GM12878 (cell line): ENCODE measurements around the gene STAMBPL1. TPM values are rescaled to one million over a fixed set of nuclear protein-coding genes. Genes with fewer than 3 reads are reported as not detected.
A peak's percentile ranks its signal among the peaks of the same experiment; 100 is the strongest.

Experiments
- EZH2 ChIP-seq: IDR thresholded peaks from 2 replicates; pipeline ENCODE4 v1.6.1; 2012; ENCODE audit warnings: low read depth, mild to moderate bottlenecking, control low read depth, inconsistent platforms, low read length, borderline replicate concordance; ENCODE audit not compliant: control insufficient read depth
- FOS ChIP-seq: IDR thresholded peaks from 3 replicates; pipeline ENCODE4 v1.6.1; 2011; ENCODE audit warnings: borderline replicate concordance; ENCODE audit not compliant: insufficient read length; ENCODE audit errors: extremely low read depth
- IRF4 ChIP-seq: IDR thresholded peaks from 2 replicates; pipeline ENCODE4 v1.6.1; 2011; ENCODE audit warnings: low read depth, low read length
- MEF2B ChIP-seq: fragments of 450-650 bp; IDR thresholded peaks from 2 replicates; pipeline ENCODE4 v1.6.1; 2018; ENCODE audit warnings: mild to moderate bottlenecking, moderate library complexity; ENCODE audit not compliant: partially characterized antibody, poor library complexity, severe bottlenecking
- NBN ChIP-seq: fragments of 450-650 bp; IDR thresholded peaks from 2 replicates; pipeline ENCODE4 v1.6.1; 2016
- NFYA ChIP-seq: IDR thresholded peaks from 2 replicates; pipeline ENCODE4 v1.6.1; 2011; ENCODE audit warnings: low read depth, mild to moderate bottlenecking, low read length, improper control_type of control experiment, borderline replicate concordance
- POLR2AphosphoS2 ChIP-seq: IDR thresholded peaks from 2 replicates; pipeline ENCODE4 v1.6.1; 2011; ENCODE audit warnings: low read depth, mild to moderate bottlenecking, low read length, improper control_type of control experiment, moderate library complexity
- RAD51 ChIP-seq: fragments of 450-650 bp; IDR thresholded peaks from 2 replicates; pipeline ENCODE4 v1.6.1; 2016; ENCODE audit warnings: moderate library complexity, mild to moderate bottlenecking, inconsistent platforms
- STAT1 ChIP-seq: fragments of 450-650 bp; conservative IDR thresholded peaks from 2 replicates; pipeline ENCODE4 v1.6.1; 2014; ENCODE audit warnings: antibody characterized with exemption, mild to moderate bottlenecking
- ZBED1 ChIP-seq: IDR thresholded peaks from 2 replicates; pipeline ENCODE4 v1.6.1; 2016; ENCODE audit warnings: borderline replicate concordance
- polyA plus RNA-seq, 11 experiments: library from polyadenylated mRNA; depleted of rRNA in 4 of 11; unstranded in 6 of 11; stranded (reverse) in 5 of 11; fragments of >200 nt; fragmentation: Nextera tagmentation in 4 of 11; fragmentation: Illumina TruSeq in 1 of 11; extraction: Ambion mirVana in 4 of 11; extraction: Trizol in 1 of 11; gene quantifications; 1 replicate in 1 of 11; 2 replicates in 10 of 11; pipeline versions ENCODE4 v1.2.1 to v1.2.3, GENCODE V29; 2011 to 2016; ENCODE audit warnings: inconsistent platforms in 2 of 11, missing spikeins in 2 of 11, low read depth in 1 of 11
- total RNA-seq, 4 experiments: library from RNA; depleted of rRNA in 3 of 4; stranded (reverse); fragments of >200 nt in 3 of 4; fragmentation: Illumina TruSeq in 1 of 4; extraction: Trizol in 1 of 4; gene quantifications; 2 replicates each; pipeline versions ENCODE4 v1.2.1 to v1.2.3, GENCODE V29; 2013 to 2021
- TF ChIP-seq, protein P1 (sequence below): fragments of 450-650 bp; IDR thresholded peaks from 2 replicates; pipeline ENCODE4 v1.6.1; 2017; ENCODE audit warnings: mild to moderate bottlenecking, moderate library complexity
- TF ChIP-seq, protein P2 (sequence below): fragments of 450-650 bp; IDR thresholded peaks from 2 replicates; pipeline ENCODE4 v1.6.1; 2017; ENCODE audit warnings: antibody characterized with exemption, mild to moderate bottlenecking, moderate library complexity
- TF ChIP-seq, protein P3 (sequence below): fragments of 450-650 bp; IDR thresholded peaks from 2 replicates; pipeline ENCODE4 v1.6.1; 2017; ENCODE audit warnings: low read depth, mild to moderate bottlenecking, moderate library complexity
- TF ChIP-seq, protein P4 (sequence below): fragments of 450-650 bp; IDR thresholded peaks from 2 replicates; pipeline ENCODE4 v1.6.1; 2017; ENCODE audit warnings: mild to moderate bottlenecking
- TF ChIP-seq, protein P5 (sequence below): fragments of 450-650 bp; IDR thresholded peaks from 2 replicates; pipeline ENCODE4 v1.6.1; 2017; ENCODE audit warnings: borderline replicate concordance

Gene STAMBPL1
- total and polyA plus RNA-seq, 10 of the 15 experiments (the other 5 are each of a cell fraction or from before 2014, with no cell fraction given) = 7.5 to 44.1 (median 25.4) TPM

DNA sequence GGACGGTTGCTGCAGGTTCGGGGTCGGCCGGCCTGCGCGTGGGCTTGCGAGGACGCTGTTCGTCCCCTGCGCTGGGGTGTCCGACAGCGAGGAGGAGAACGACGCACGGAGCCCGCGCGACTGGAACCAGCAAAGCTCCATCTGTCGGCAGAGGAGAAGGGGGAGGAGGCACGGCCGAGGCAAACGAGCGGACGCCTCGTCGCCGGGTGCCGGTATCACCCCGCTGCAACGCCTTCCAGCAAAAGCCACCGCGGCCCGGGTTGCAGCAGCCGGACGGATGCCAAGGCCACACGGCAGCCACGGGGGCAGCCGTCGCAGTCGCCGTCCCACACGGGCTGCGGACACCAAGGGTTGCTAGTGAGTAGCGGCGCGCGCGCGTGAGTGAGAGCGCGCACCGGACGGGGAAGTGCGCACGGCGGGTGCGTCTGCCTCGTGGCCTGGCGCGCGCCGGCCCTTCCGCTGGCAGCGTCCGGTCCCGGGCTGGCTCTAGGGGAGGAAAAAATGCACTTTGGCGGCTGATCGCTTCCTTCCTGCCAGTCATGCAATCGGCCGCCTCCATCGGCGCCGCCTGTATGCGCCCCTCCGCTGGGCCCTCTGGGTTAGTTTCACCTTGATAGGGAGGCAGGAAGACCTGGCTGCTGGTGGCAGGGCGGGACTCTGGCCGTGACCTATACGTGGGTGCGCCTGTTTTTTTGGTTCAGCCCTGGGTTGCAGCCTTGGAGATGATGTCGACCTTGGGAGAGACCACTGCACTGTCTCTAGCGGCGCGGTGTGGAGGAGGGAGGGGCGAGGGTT is 434 bp downstream of the STAMBPL1 start (continued):
- TF ChIP-seq, protein P1, sequence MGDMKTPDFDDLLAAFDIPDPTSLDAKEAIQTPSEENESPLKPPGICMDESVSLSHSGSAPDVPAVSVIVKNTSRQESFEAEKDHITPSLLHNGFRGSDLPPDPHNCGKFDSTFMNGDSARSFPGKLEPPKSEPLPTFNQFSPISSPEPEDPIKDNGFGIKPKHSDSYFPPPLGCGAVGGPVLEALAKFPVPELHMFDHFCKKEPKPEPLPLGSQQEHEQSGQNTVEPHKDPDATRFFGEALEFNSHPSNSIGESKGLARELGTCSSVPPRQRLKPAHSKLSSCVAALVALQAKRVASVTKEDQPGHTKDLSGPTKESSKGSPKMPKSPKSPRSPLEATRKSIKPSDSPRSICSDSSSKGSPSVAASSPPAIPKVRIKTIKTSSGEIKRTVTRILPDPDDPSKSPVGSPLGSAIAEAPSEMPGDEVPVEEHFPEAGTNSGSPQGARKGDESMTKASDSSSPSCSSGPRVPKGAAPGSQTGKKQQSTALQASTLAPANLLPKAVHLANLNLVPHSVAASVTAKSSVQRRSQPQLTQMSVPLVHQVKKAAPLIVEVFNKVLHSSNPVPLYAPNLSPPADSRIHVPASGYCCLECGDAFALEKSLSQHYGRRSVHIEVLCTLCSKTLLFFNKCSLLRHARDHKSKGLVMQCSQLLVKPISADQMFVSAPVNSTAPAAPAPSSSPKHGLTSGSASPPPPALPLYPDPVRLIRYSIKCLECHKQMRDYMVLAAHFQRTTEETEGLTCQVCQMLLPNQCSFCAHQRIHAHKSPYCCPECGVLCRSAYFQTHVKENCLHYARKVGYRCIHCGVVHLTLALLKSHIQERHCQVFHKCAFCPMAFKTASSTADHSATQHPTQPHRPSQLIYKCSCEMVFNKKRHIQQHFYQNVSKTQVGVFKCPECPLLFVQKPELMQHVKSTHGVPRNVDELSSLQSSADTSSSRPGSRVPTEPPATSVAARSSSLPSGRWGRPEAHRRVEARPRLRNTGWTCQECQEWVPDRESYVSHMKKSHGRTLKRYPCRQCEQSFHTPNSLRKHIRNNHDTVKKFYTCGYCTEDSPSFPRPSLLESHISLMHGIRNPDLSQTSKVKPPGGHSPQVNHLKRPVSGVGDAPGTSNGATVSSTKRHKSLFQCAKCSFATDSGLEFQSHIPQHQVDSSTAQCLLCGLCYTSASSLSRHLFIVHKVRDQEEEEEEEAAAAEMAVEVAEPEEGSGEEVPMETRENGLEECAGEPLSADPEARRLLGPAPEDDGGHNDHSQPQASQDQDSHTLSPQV = 0 out of 2 replicates have a peak, but pooled peaks have one; percentile 9
- TF ChIP-seq ZBED1 (no peak), EZH2 (no peak), RAD51 (no peak), NBN (no peak; the same call in none of the 2 replicates), NFYA (no peak), STAT1 (0 out of 2 replicates have a peak, but pooled peaks have one; percentile 18), IRF4 (peak; percentile 18; the same call in 1 of the 2 replicates), FOS (no peak), MEF2B (peak; percentile 17), POLR2AphosphoS2 (no peak)
- TF ChIP-seq, protein P2, sequence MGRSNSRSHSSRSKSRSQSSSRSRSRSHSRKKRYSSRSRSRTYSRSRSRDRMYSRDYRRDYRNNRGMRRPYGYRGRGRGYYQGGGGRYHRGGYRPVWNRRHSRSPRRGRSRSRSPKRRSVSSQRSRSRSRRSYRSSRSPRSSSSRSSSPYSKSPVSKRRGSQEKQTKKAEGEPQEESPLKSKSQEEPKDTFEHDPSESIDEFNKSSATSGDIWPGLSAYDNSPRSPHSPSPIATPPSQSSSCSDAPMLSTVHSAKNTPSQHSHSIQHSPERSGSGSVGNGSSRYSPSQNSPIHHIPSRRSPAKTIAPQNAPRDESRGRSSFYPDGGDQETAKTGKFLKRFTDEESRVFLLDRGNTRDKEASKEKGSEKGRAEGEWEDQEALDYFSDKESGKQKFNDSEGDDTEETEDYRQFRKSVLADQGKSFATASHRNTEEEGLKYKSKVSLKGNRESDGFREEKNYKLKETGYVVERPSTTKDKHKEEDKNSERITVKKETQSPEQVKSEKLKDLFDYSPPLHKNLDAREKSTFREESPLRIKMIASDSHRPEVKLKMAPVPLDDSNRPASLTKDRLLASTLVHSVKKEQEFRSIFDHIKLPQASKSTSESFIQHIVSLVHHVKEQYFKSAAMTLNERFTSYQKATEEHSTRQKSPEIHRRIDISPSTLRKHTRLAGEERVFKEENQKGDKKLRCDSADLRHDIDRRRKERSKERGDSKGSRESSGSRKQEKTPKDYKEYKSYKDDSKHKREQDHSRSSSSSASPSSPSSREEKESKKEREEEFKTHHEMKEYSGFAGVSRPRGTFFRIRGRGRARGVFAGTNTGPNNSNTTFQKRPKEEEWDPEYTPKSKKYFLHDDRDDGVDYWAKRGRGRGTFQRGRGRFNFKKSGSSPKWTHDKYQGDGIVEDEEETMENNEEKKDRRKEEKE = 0 out of 2 replicates have a peak, but pooled peaks have one; percentile 10
- TF ChIP-seq, protein P3, sequence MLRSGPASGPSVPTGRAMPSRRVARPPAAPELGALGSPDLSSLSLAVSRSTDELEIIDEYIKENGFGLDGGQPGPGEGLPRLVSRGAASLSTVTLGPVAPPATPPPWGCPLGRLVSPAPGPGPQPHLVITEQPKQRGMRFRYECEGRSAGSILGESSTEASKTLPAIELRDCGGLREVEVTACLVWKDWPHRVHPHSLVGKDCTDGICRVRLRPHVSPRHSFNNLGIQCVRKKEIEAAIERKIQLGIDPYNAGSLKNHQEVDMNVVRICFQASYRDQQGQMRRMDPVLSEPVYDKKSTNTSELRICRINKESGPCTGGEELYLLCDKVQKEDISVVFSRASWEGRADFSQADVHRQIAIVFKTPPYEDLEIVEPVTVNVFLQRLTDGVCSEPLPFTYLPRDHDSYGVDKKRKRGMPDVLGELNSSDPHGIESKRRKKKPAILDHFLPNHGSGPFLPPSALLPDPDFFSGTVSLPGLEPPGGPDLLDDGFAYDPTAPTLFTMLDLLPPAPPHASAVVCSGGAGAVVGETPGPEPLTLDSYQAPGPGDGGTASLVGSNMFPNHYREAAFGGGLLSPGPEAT = no peak; the same call in 1 of the 2 replicates
- TF ChIP-seq, protein P4, sequence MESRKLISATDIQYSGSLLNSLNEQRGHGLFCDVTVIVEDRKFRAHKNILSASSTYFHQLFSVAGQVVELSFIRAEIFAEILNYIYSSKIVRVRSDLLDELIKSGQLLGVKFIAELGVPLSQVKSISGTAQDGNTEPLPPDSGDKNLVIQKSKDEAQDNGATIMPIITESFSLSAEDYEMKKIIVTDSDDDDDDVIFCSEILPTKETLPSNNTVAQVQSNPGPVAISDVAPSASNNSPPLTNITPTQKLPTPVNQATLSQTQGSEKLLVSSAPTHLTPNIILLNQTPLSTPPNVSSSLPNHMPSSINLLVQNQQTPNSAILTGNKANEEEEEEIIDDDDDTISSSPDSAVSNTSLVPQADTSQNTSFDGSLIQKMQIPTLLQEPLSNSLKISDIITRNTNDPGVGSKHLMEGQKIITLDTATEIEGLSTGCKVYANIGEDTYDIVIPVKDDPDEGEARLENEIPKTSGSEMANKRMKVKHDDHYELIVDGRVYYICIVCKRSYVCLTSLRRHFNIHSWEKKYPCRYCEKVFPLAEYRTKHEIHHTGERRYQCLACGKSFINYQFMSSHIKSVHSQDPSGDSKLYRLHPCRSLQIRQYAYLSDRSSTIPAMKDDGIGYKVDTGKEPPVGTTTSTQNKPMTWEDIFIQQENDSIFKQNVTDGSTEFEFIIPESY = no peak
- TF ChIP-seq, protein P5, sequence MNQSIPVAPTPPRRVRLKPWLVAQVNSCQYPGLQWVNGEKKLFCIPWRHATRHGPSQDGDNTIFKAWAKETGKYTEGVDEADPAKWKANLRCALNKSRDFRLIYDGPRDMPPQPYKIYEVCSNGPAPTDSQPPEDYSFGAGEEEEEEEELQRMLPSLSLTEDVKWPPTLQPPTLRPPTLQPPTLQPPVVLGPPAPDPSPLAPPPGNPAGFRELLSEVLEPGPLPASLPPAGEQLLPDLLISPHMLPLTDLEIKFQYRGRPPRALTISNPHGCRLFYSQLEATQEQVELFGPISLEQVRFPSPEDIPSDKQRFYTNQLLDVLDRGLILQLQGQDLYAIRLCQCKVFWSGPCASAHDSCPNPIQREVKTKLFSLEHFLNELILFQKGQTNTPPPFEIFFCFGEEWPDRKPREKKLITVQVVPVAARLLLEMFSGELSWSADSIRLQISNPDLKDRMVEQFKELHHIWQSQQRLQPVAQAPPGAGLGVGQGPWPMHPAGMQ = no peak
